Mesendoderm (in vitro differentiated cells): ENCODE measurements around the gene MAT2B.

ENCODE experiments used
- DNase-seq: peaks from one replicate; pipeline ENCODE4 v3.0.0; 2013
- H2AK5ac ChIP-seq: 2 replicates; pipeline ENCODE4 v1.6.1; 2013; ENCODE audit warnings: low read length, inconsistent platforms
- H2BK120ac ChIP-seq: 2 replicates; pipeline ENCODE4 v1.6.1; 2013; ENCODE audit warnings: low read depth, mild to moderate bottlenecking, low read length, moderate library complexity, mixed read lengths
- H2BK15ac ChIP-seq: replicated peaks from 2 replicates; pipeline ENCODE4 v1.6.1; 2013; ENCODE audit warnings: low read depth, mild to moderate bottlenecking, moderate library complexity
- H2BK5ac ChIP-seq: 2 replicates; pipeline ENCODE4 v1.6.1; 2013; ENCODE audit warnings: low read length, inconsistent platforms
- H3K18ac ChIP-seq: 2 replicates; pipeline ENCODE4 v1.6.1; 2013; ENCODE audit warnings: mild to moderate bottlenecking, low read length, mixed read lengths
- H3K23ac ChIP-seq: one replicate; pipeline ENCODE4 v1.6.1; 2013; ENCODE audit warnings: low read length
- H3K27ac ChIP-seq: 2 replicates; pipeline ENCODE4 v1.5.1; 2013; ENCODE audit warnings: low read depth, mild to moderate bottlenecking, inconsistent platforms, low read length, moderate library complexity
- H3K27me3 ChIP-seq: 2 replicates; pipeline ENCODE4 v1.6.1; 2013; ENCODE audit warnings: low read length, control low read depth, mild to moderate bottlenecking, inconsistent platforms; ENCODE audit not compliant: insufficient read depth, poor library complexity
- H3K36me3 ChIP-seq: 2 replicates; pipeline ENCODE4 v1.6.1; 2013; ENCODE audit warnings: low read length, inconsistent platforms; ENCODE audit not compliant: control insufficient read depth, insufficient read depth
- H3K4ac ChIP-seq: one replicate; pipeline ENCODE4 v1.6.1; 2013; ENCODE audit warnings: low read depth, mild to moderate bottlenecking, low read length, moderate library complexity
- H3K4me1 ChIP-seq: 2 replicates; pipeline ENCODE4 v1.6.1; 2013; ENCODE audit warnings: low read depth, low read length, inconsistent platforms; ENCODE audit not compliant: control insufficient read depth
- H3K4me2 ChIP-seq: 2 replicates; pipeline ENCODE4 v1.6.1; 2013; ENCODE audit warnings: low read length
- H3K4me3 ChIP-seq: 2 replicates; pipeline ENCODE4 v1.5.1; 2013; ENCODE audit warnings: mild to moderate bottlenecking, low read length
- H3K56ac ChIP-seq: one replicate; pipeline ENCODE4 v1.6.1; 2013; ENCODE audit warnings: low read length
- H3K79me1 ChIP-seq: 2 replicates; pipeline ENCODE4 v1.6.1; 2013; ENCODE audit warnings: low read length, inconsistent platforms
- H3K79me2 ChIP-seq: 2 replicates; pipeline ENCODE4 v1.6.1; 2013; ENCODE audit warnings: mild to moderate bottlenecking, low read length; ENCODE audit not compliant: control insufficient read depth, insufficient read depth
- H3K9ac ChIP-seq: 2 replicates; pipeline ENCODE4 v1.6.1; 2013; ENCODE audit warnings: low read length, inconsistent platforms
- H4K5ac ChIP-seq: one replicate; pipeline ENCODE4 v1.6.1; 2013; ENCODE audit warnings: low read length
- H4K8ac ChIP-seq: one replicate; pipeline ENCODE4 v1.6.1; 2013; ENCODE audit warnings: low read depth, mild to moderate bottlenecking, control low read depth, low read length, moderate library complexity
- WGBS: extraction: QIAGEN DNeasy Blood & Tissue Kit; methylation state at CpG from one replicate; pipeline ENCODE4 v1.1.7; 2013; ENCODE audit warnings: low lambda C conversion rate, missing lambda C conversion rate; ENCODE audit not compliant: insufficient coverage; ENCODE audit errors: extremely low coverage; 5-methylcytosine and 5-hydroxymethylcytosine counted together

MAT2B gene

GRCh38 chr5:163509291-163509951 lies 4.0 kb downstream of the MAT2B start:
- Histone ChIP-seq H2BK5ac (no peak overlapping the region), H4K5ac (no peak overlapping the region), H3K4me1 (no peaks in the 10 kb centered on the region), H3K27me3 (no peaks in the 10 kb centered on the region), H3K79me2 (peaks cover 54% of the 10 kb centered on the region), H3K27ac (no peak overlapping the region), H3K4me3 (no peak overlapping the region), H2BK120ac (no peak overlapping the region), H3K23ac (no peak overlapping the region), H4K8ac (no peak overlapping the region), H2BK15ac (no peak overlapping the region), H3K4ac (no peak overlapping the region), H3K18ac (no peak overlapping the region), H3K4me2 (no peak overlapping the region), H3K56ac (no peak overlapping the region), H3K79me1 (peaks cover 3% of the 10 kb centered on the region), H3K9ac (no peak overlapping the region), H2AK5ac (no peak overlapping the region), H3K36me3 (no peaks in the 10 kb centered on the region)
- peak; percentile 56 for DNase-seq
- WGBS, result no CpG with 5 or more reads among the region's 7 CpGs

- H3K4me3 ChIP-seq, result no peak overlapping the region
- no peak overlapping the region for H3K56ac ChIP-seq
- H3K9ac ChIP-seq, result no peak overlapping the region
- no peak overlapping the region for H3K27ac ChIP-seq
- no peaks in the 10 kb centered on the region for H3K27me3 ChIP-seq
- peaks cover 3% of the 10 kb centered on the region for H3K79me1 ChIP-seq
- H3K18ac ChIP-seq, result no peak overlapping the region
- H4K8ac ChIP-seq, result no peak overlapping the region
- no peak overlapping the region for H4K5ac ChIP-seq
- H3K4me1 ChIP-seq, result no peaks in the 10 kb centered on the region
- H2BK5ac ChIP-seq, result no peak overlapping the region
- no peak overlapping the region for H2BK15ac ChIP-seq
- H3K23ac ChIP-seq, result no peak overlapping the region
- no peak overlapping the region for H3K4me2 ChIP-seq
- H3K36me3 ChIP-seq, result peaks cover 4% of the 10 kb centered on the region
- H2BK120ac ChIP-seq, result no peak overlapping the region
- no CpG with 5 or more reads among the region's 5 CpGs for WGBS
- no peak overlapping the region for H3K4ac ChIP-seq
- H3K79me2 ChIP-seq, result peaks cover 36% of the 10 kb centered on the region
- H2AK5ac ChIP-seq, result no peak overlapping the region
- no peak for DNase-seq
These were observed 7.1 kb downstream of the MAT2B start for GRCh38 chr5:163512526-163512925.

- Histone ChIP-seq H3K23ac (no peak overlapping the region), H3K79me2 (no peaks in the 10 kb centered on the region), H2BK5ac (no peak overlapping the region), H4K8ac (no peak overlapping the region), H3K36me3 (no peaks in the 10 kb centered on the region), H3K4me1 (no peaks in the 10 kb centered on the region), H3K27ac (no peak overlapping the region), H3K4ac (no peak overlapping the region), H3K79me1 (no peaks in the 10 kb centered on the region), H3K9ac (no peak overlapping the region), H3K27me3 (no peaks in the 10 kb centered on the region), H2AK5ac (no peak overlapping the region), H3K56ac (no peak overlapping the region), H4K5ac (no peak overlapping the region), H2BK15ac (no peak overlapping the region), H3K4me2 (no peak overlapping the region), H2BK120ac (no peak overlapping the region), H3K4me3 (no peak overlapping the region), H3K18ac (no peak overlapping the region)
- no peak for DNase-seq
- WGBS, result no CpG with 5 or more reads among the region's 1 CpG
These were observed 19.7 kb downstream of the MAT2B start for GRCh38 chr5:163525096-163525495.

- H2BK5ac ChIP-seq, result no peak overlapping the region
- H4K5ac ChIP-seq, result no peak overlapping the region
- H3K23ac ChIP-seq, result no peak overlapping the region
- no peak overlapping the region for H4K8ac ChIP-seq
- H2AK5ac ChIP-seq, result no peak overlapping the region
- no peaks in the 10 kb centered on the region for H3K79me2 ChIP-seq
- no peak overlapping the region for H3K27ac ChIP-seq
- H3K18ac ChIP-seq, result no peak overlapping the region
- no peaks in the 10 kb centered on the region for H3K27me3 ChIP-seq
- H3K79me1 ChIP-seq, result no peaks in the 10 kb centered on the region
- DNase-seq, result no peak
- H2BK15ac ChIP-seq, result no peak overlapping the region
- no peak overlapping the region for H3K56ac ChIP-seq
- no peak overlapping the region for H3K4me3 ChIP-seq
- no CpG with 5 or more reads among the region's 5 CpGs for WGBS
- no peak overlapping the region for H3K4me2 ChIP-seq
- no peak overlapping the region for H3K4ac ChIP-seq
- peaks cover 3% of the 10 kb centered on the region for H3K4me1 ChIP-seq
- H3K36me3 ChIP-seq, result no peaks in the 10 kb centered on the region
- no peak overlapping the region for H2BK120ac ChIP-seq
- no peak overlapping the region for H3K9ac ChIP-seq
These were observed 24.3 kb downstream of the MAT2B start for GRCh38 chr5:163529698-163530097.

GRCh38 chr5:163531272-163531671 lies 25.9 kb downstream of the MAT2B start:
- Histone ChIP-seq H4K5ac (no peak overlapping the region), H3K27me3 (no peaks in the 10 kb centered on the region), H2AK5ac (no peak overlapping the region), H3K27ac (no peak overlapping the region), H3K79me1 (no peaks in the 10 kb centered on the region), H3K79me2 (no peaks in the 10 kb centered on the region), H3K18ac (no peak overlapping the region), H3K4me2 (no peak overlapping the region), H2BK120ac (no peak overlapping the region), H3K23ac (no peak overlapping the region), H3K9ac (no peak overlapping the region), H3K4ac (no peak overlapping the region), H3K4me1 (peaks cover 3% of the 10 kb centered on the region), H4K8ac (no peak overlapping the region), H3K56ac (no peak overlapping the region), H3K4me3 (no peak overlapping the region), H2BK5ac (no peak overlapping the region), H3K36me3 (no peaks in the 10 kb centered on the region), H2BK15ac (no peak overlapping the region)
- no CpG with 5 or more reads among the region's 3 CpGs for WGBS
- DNase-seq, result peak; percentile 84
